Endothelial cell of umbilical vein (primary cell): ENCODE data around the gene SDR39U1. TPM values are rescaled to one million over a fixed set of nuclear protein-coding genes. Genes with fewer than 3 reads are reported as not detected.

Source experiments
- BruUV-seq: library from RNA; stranded (reverse); fragments of 400-500 nt; replicated peaks from 2 replicates; lab custom pipeline; 2021; lab: Mats Ljungman, UMichigan
- CTCF ChIA-PET: fragments of 300-600, 350-600 bp; sonication (Branson Sonifier 250); formaldehyde crosslinking; loops from one replicate; lab custom pipeline; 2021; ENCODE audit warnings: antibody characterized with exemption, inconsistent platforms; lab: Charles Lee
- POLR2A ChIA-PET: fragments of 300-600, 350-600 bp; sonication (Branson Sonifier 250); formaldehyde crosslinking; loops from one replicate; lab custom pipeline; 2021; ENCODE audit warnings: antibody characterized with exemption, inconsistent platforms; lab: Charles Lee
- DNase-seq: peaks from one replicate; pipeline ENCODE4 v3.0.0-alpha.2; 2011; ENCODE audit warnings: low read depth, low spot score
- FAIRE-seq: peaks from 2 replicates; lab custom pipeline; 2011; peaks lifted over from hg19 to GRCh38; lab: Jason Lieb, UNC
- H2AFZ ChIP-seq: 2 replicates; pipeline ENCODE4 v1.6.0; 2012; ENCODE audit warnings: low read depth, low read length, control low read depth, inconsistent platforms
- H3K27ac ChIP-seq: 2 replicates; pipeline ENCODE4 v1.5.1; 2011; ENCODE audit warnings: low read depth, mild to moderate bottlenecking, control low read depth, low read length, moderate library complexity; ENCODE audit not compliant: insufficient read depth
- H3K27me3 ChIP-seq, 2 experiments: 2 replicates each; pipeline versions ENCODE4 v1.6.0 to v1.6.1; 2011; ENCODE audit warnings: low read length in 2 of 2, mixed read lengths in 1 of 2; ENCODE audit not compliant: control insufficient read depth in 2 of 2, insufficient read depth in 2 of 2
- H3K36me3 ChIP-seq, 2 experiments: 2 replicates in 1 of 2; 3 replicates in 1 of 2; pipeline ENCODE4 v1.5.1; 2011; ENCODE audit warnings: low read length in 2 of 2, mild to moderate bottlenecking in 1 of 2, moderate library complexity in 1 of 2; ENCODE audit not compliant: control insufficient read depth in 2 of 2, insufficient read depth in 2 of 2; ENCODE audit errors: extremely low read depth in 1 of 2
- H3K4me1 ChIP-seq: 3 replicates; pipeline ENCODE4 v1.5.1; 2011; ENCODE audit warnings: mild to moderate bottlenecking, low read length; ENCODE audit not compliant: control insufficient read depth, insufficient read depth; ENCODE audit errors: extremely low read depth
- H3K4me2 ChIP-seq: 2 replicates; pipeline ENCODE4 v1.6.1; 2011; ENCODE audit warnings: low read length, control low read depth, mixed read lengths; ENCODE audit not compliant: insufficient read depth
- H3K4me3 ChIP-seq, 3 experiments: fragments of 200-600 bp in 1 of 3; sonication (generic), shearing (Covaris generic) in 1 of 3; replicated peaks in 1 of 3; 2 replicates each; pipeline ENCODE4 v1.5.1; 2011 to 2016; ENCODE audit warnings: control low read depth in 3 of 3, low read length in 3 of 3, mild to moderate bottlenecking in 2 of 3, inconsistent platforms in 1 of 3, low read depth in 1 of 3, moderate library complexity in 1 of 3; ENCODE audit not compliant: insufficient read depth in 1 of 3
- H3K79me2 ChIP-seq: 2 replicates; pipeline ENCODE4 v1.6.0; 2012; ENCODE audit warnings: low read length, inconsistent platforms; ENCODE audit not compliant: control insufficient read depth, insufficient read depth
- H3K9ac ChIP-seq: replicated peaks from 2 replicates; pipeline ENCODE3; 2011; ENCODE audit warnings: low read length, control low read depth; ENCODE audit not compliant: insufficient read depth; ENCODE audit errors: extremely low read depth
- H3K9me1 ChIP-seq: replicated peaks from 3 replicates; pipeline ENCODE4 v1.6.0; 2011; ENCODE audit warnings: mild to moderate bottlenecking, low read length; ENCODE audit not compliant: control insufficient read depth, insufficient read depth; ENCODE audit errors: extremely low read depth
- H3K9me3 ChIP-seq: replicated peaks from 2 replicates; pipeline ENCODE4 v1.5.1; 2012; ENCODE audit warnings: low read length, inconsistent platforms; ENCODE audit not compliant: control insufficient read depth, insufficient read depth
- H4K20me1 ChIP-seq: replicated peaks from 2 replicates; pipeline ENCODE3; 2011; ENCODE audit warnings: mild to moderate bottlenecking, low read length; ENCODE audit not compliant: control insufficient read depth, insufficient read depth; ENCODE audit errors: extremely low read depth
- CTCF ChIP-seq, 2 donors: IDR thresholded peaks; 1 replicate in 1 of 2; 2 replicates in 1 of 2; pipeline ENCODE4 v1.5.1; 2011; ENCODE audit warnings: low read length in 2 of 2, mild to moderate bottlenecking in 2 of 2, moderate library complexity in 2 of 2, control low read depth in 1 of 2, inconsistent platforms in 1 of 2, low read depth in 1 of 2; ENCODE audit not compliant: insufficient read depth in 1 of 2; ENCODE audit errors: extremely low read depth in 1 of 2
- EZH2 ChIP-seq: IDR thresholded peaks from 2 replicates; pipeline ENCODE4 v1.6.1; 2012; ENCODE audit warnings: borderline replicate concordance, low read depth, mild to moderate bottlenecking, moderate library complexity, low read length, inconsistent platforms; ENCODE audit not compliant: severe bottlenecking
- FOS ChIP-seq: IDR thresholded peaks from 2 replicates; pipeline ENCODE4 v1.6.1; 2011; ENCODE audit warnings: mild to moderate bottlenecking, low read length, moderate library complexity, borderline replicate concordance; ENCODE audit not compliant: insufficient read depth
- GATA2 ChIP-seq: IDR thresholded peaks from 2 replicates; pipeline ENCODE4 v1.7.0; 2011; ENCODE audit warnings: low read depth, mild to moderate bottlenecking, moderate library complexity, mixed read lengths, low read length; ENCODE audit not compliant: insufficient read length, insufficient read depth
- JUN ChIP-seq: IDR thresholded peaks from 2 replicates; pipeline ENCODE4 v1.6.1; 2011; ENCODE audit warnings: borderline replicate concordance, low read depth; ENCODE audit not compliant: insufficient read length, insufficient read depth
- MAX ChIP-seq: IDR thresholded peaks from 2 replicates; pipeline ENCODE4 v1.6.1; 2011; ENCODE audit not compliant: insufficient read depth, insufficient read length
- MYC ChIP-seq: IDR thresholded peaks from one replicate; pipeline ENCODE4 v1.6.1; 2011; ENCODE audit warnings: mild to moderate bottlenecking, low read depth, low read length
- POLR2A ChIP-seq: IDR thresholded peaks from 2 replicates; pipeline ENCODE4 v1.6.1; 2012; ENCODE audit warnings: low read depth, mild to moderate bottlenecking, control low read depth, low read length
- POLR2AphosphoS5 ChIP-seq: IDR thresholded peaks from 2 replicates; pipeline ENCODE4 v1.6.1; 2012; ENCODE audit warnings: low read depth, mild to moderate bottlenecking, control low read depth, low read length, moderate library complexity; ENCODE audit not compliant: insufficient read depth
- dilution Hi-C: fragments of 300-500 bp; cut with MboI; formaldehyde crosslinking; loops from one replicate; pipeline ENCODE4 v1.15.0; 2019; ENCODE audit warnings: low sequenced_read_pairs; ENCODE audit not compliant: extremely low pct_ligation_motif_present
- intact Hi-C: fragments of 100-400 bp; cut with micrococcal nuclease; formaldehyde crosslinking; loops from one replicate; pipeline ENCODE4 v1.10.0; 2022
- polyA plus RNA-seq, 4 experiments: library from polyadenylated mRNA; depleted of rRNA in 3 of 4; stranded (reverse) in 3 of 4; unstranded in 1 of 4; fragments of >200 nt; gene quantifications; 2 replicates each; pipeline versions ENCODE4 v1.2.1 to v1.2.3, GENCODE V29; 2011 to 2012; ENCODE audit warnings: missing spikeins in 1 of 4
- total RNA-seq: library from RNA; stranded (reverse); gene quantifications from 2 replicates; pipeline ENCODE4 v1.2.3, GENCODE V29; 2021

SDR39U1 gene
- total and polyA plus RNA-seq, 2 donors (not counting 3 experiments of a cell fraction or from before 2014, with no cell fraction given) = 40.2 to 72.6 TPM

- peaks cover 2% of the 10 kb centered on the region for H3K79me2 ChIP-seq
- TF ChIP-seq MAX = no peak
- TF ChIP-seq JUN = no peak
- no peak for TF ChIP-seq CTCF (IDR thresholded peaks at IDR 0.05; ENCODE audit: extremely low read depth in 1 of 2, insufficient read depth in 1 of 2, low read depth in 1 of 2, low read length in 2 of 2)
- no peak for TF ChIP-seq POLR2AphosphoS5
- no peak for TF ChIP-seq MYC
- no peak for TF ChIP-seq GATA2
- no peak for TF ChIP-seq EZH2
- no peak for TF ChIP-seq FOS
- no peak for TF ChIP-seq POLR2A
- H3K4me2 ChIP-seq = peak overlapping the region; percentile 76
- ChIA-PET CTCF (interaction anchor here (1.1 to 2.2 kb wide), 6 partner anchors 10 to 145 kb away, joined by 3 to 31 read pairs (median 8); no protein-coding TSS in a partner anchor), POLR2A (interaction anchor here (0.5 to 1.5 kb wide), 4 partner anchors 10 to 354 kb away, joined by 3 to 5 read pairs (median 4); partner anchors contain the start of genes CBLN3 and KHNYN)
- H2AFZ ChIP-seq = peak overlapping the region; percentile 35
- intact Hi-C loops = loop anchor here (10.0 kb wide), 1 partner anchor 953 kb away; no protein-coding TSS in a partner anchor
- no peaks in the 10 kb centered on the region for H3K27me3 ChIP-seq
- H3K36me3 ChIP-seq = peaks cover 7 to 23% of the 10 kb centered on the region in 2 experiments
- H3K27ac ChIP-seq = peak overlapping the region; percentile 98
- no peaks in the 10 kb centered on the region for H3K9me1 ChIP-seq
- no peaks in the 10 kb centered on the region for H4K20me1 ChIP-seq
- no peak for FAIRE-seq
- no TSS peak for BruUV-seq
- H3K4me1 ChIP-seq = peaks cover 30% of the 10 kb centered on the region
- H3K9me3 ChIP-seq = no peaks in the 10 kb centered on the region
- DNase-seq = no peak
- peak overlapping the region; percentile 97 for H3K9ac ChIP-seq
- peak overlapping the region; percentile 40 to 88 (median 74) for H3K4me3 ChIP-seq
- dilution Hi-C loops = no loop called here
Measured at GRCh38 chr14:24441904-24442239, 704 bp downstream of the SDR39U1 start.
